Vagina (tissue), 2 donors: ENCODE measurements around the gene CACUL1. TPM values are rescaled to one million over a fixed set of nuclear protein-coding genes. Genes with fewer than 3 reads are reported as not detected.

ENCODE experiments used
- DNase-seq, 2 donors: peaks; one replicate each; pipeline ENCODE4 v3.0.0-alpha.2; 2017; ENCODE audit errors: extremely low spot score in 2 of 2
- H3K27ac ChIP-seq: fragments of 200-600 bp; sonication (generic); one replicate; pipeline ENCODE4 v1.5.1; 2019
- H3K27me3 ChIP-seq: fragments of 200-600 bp; sonication (generic); one replicate; pipeline ENCODE4 v1.5.1; 2019
- H3K36me3 ChIP-seq, 2 donors: fragments of 200-600 bp; sonication (generic); one replicate each; pipeline ENCODE4 v1.5.1; 2017 to 2019
- H3K4me1 ChIP-seq: fragments of 200-600 bp; sonication (generic); one replicate; pipeline ENCODE4 v1.5.1; 2019
- H3K4me3 ChIP-seq, 2 donors: fragments of 200-600 bp; sonication (generic); 1 replicate in 1 of 2; 2 replicates in 1 of 2; pipeline ENCODE4 v1.5.1; 2016 to 2019
- H3K9me3 ChIP-seq: fragments of 200-600 bp; sonication (generic); one replicate; pipeline ENCODE4 v1.5.1; 2019
- CTCF ChIP-seq, 3 experiments: fragments of 450-650 bp in 2 of 3; fragments of 200-600 bp in 1 of 3; sonication (generic) in 1 of 3; IDR thresholded peaks; one replicate each; pipeline ENCODE4 v1.5.1; 2017 to 2019; ENCODE audit warnings: antibody characterized with exemption in 3 of 3, mild to moderate bottlenecking in 2 of 3, moderate library complexity in 2 of 3
- POLR2A ChIP-seq, 2 donors: fragments of 450-650 bp; IDR thresholded peaks; one replicate each; pipeline ENCODE4 v1.6.1; 2017; ENCODE audit warnings: antibody characterized with exemption in 2 of 2, mild to moderate bottlenecking in 2 of 2, moderate library complexity in 2 of 2
- POLR2AphosphoS5 ChIP-seq, 2 donors: sonication (generic); formaldehyde crosslinking; IDR thresholded peaks; one replicate each; pipeline ENCODE4 v1.9.0; 2017; ENCODE audit warnings: antibody characterized with exemption in 2 of 2, mild to moderate bottlenecking in 2 of 2, low read depth in 1 of 2; ENCODE audit not compliant: insufficient read depth in 1 of 2
- intact Hi-C: fragments of 100-400 bp; cut with DNase I; formaldehyde crosslinking; loops from one replicate; pipeline ENCODE4 v1.15.1; 2023
- total RNA-seq: library from RNA; depleted of rRNA; stranded (reverse); fragments of >200 nt; gene quantifications from one replicate; pipeline ENCODE4 v1.2.3, GENCODE V29; 2016

The CACUL1 gene
- total RNA-seq, 1 donor from 2014 or later = 13.8 TPM

DNA sequence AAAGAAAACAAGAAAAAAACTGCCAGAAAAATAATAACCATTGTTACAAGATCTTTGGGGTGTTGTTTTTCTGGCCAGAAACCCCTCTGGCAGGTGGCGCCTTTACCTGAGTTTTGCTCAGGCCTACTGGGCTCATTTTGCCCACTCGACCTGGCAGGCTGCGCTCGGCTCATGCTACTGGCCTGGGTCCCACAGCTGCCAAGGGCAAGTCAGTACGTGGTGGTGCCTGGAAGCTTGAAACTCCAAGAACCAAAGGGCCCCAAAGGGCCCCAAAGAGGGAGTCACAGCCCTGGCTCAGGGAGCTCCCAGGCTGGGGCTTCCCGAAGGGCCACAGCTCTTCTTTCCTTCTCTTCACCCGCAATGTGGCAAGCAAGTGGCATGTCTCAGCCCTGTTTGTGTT, 42.7 kb downstream of the CACUL1 start:
- no peak overlapping the region for H3K4me3 ChIP-seq
- H3K27ac ChIP-seq = no peak overlapping the region
- TF ChIP-seq CTCF (IDR thresholded peaks at IDR 0.05) (no peak), POLR2A (IDR thresholded peaks at IDR 0.05) (no peak), POLR2AphosphoS5 (IDR thresholded peaks at IDR 0.05; ENCODE audit: insufficient read depth in 1 of 2, low read depth in 1 of 2) (no peak)
- H3K4me1 ChIP-seq = peaks cover 7% of the 10 kb centered on the region
- intact Hi-C loops = no loop called here
- H3K27me3 ChIP-seq = no peaks in the 10 kb centered on the region
- H3K36me3 ChIP-seq = no peaks in the 10 kb centered on the region
- H3K9me3 ChIP-seq = no peaks in the 10 kb centered on the region
- DNase-seq = no peak

GRCh38 chr10:118710487-118710886, 44.3 kb downstream of the CACUL1 start:
- DNase-seq = no peak
- Histone ChIP-seq H3K36me3 (no peaks in the 10 kb centered on the region), H3K27ac (no peak overlapping the region), H3K4me1 (peaks cover 7% of the 10 kb centered on the region), H3K9me3 (no peaks in the 10 kb centered on the region), H3K27me3 (no peaks in the 10 kb centered on the region), H3K4me3 (no peak overlapping the region)
- no peak for TF ChIP-seq CTCF (IDR thresholded peaks at IDR 0.05)
- no peak for TF ChIP-seq POLR2A (IDR thresholded peaks at IDR 0.05)
- no peak for TF ChIP-seq POLR2AphosphoS5 (IDR thresholded peaks at IDR 0.05; ENCODE audit: insufficient read depth in 1 of 2, low read depth in 1 of 2)
- intact Hi-C loops = no loop called here

DNA sequence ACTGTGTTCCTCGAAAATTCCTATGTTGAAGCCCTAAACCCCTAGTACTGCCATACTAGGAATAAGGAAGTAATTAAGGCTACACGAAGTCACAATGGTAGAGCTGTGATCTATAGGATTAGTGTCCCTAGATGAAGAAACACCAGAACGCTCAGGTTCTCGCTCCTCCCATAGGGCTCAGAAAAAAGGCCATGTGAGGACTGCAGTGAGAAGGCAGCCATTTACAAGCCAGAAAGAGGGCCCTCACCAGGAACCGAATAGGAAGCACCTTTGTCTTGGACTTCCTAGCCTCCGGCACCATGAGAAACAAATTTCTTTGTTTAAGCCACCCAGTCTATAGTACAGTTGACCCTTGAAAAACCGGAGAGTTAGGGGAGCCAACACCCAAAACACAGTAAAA, 46.2 kb downstream of the CACUL1 start:
- intact Hi-C loops = no loop called here
- Histone ChIP-seq H3K4me1 (peaks cover 7% of the 10 kb centered on the region), H3K4me3 (no peak overlapping the region), H3K27me3 (no peaks in the 10 kb centered on the region), H3K9me3 (no peaks in the 10 kb centered on the region), H3K36me3 (no peaks in the 10 kb centered on the region), H3K27ac (no peak overlapping the region)
- TF ChIP-seq CTCF (IDR thresholded peaks at IDR 0.05) (no peak), POLR2A (IDR thresholded peaks at IDR 0.05) (no peak), POLR2AphosphoS5 (IDR thresholded peaks at IDR 0.05; ENCODE audit: insufficient read depth in 1 of 2, low read depth in 1 of 2) (no peak)
- no peak for DNase-seq

DNA sequence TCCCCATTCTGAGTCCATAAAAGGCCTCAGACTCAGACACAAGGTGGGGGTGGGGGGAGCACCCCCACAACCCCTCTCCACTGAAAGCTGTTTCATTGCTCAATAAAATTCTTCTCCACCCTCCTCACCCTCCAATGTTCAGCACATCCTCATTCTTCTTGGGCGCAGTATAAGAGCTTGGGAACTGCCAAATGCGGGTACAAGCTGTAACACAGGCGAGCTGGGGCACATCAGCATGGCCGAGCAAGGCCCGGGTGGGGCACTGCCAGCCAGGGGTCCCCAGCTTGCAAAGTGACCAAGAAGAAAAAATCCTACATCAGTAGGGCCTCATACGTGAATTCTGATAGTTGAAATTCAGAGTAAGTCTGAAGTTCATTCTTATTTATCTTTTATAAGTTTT, 50.1 kb downstream of the CACUL1 start:
- TF ChIP-seq CTCF (IDR thresholded peaks at IDR 0.05) (no peak), POLR2AphosphoS5 (IDR thresholded peaks at IDR 0.05; ENCODE audit: insufficient read depth in 1 of 2, low read depth in 1 of 2) (peak in 1 of 2 donors; percentile 60)
- H3K36me3 ChIP-seq = peaks cover 0 to 5% of the 10 kb centered on the region in 2 donors
- H3K27ac ChIP-seq = peak overlapping the region; percentile 17
- H3K9me3 ChIP-seq = no peaks in the 10 kb centered on the region
- no peaks in the 10 kb centered on the region for H3K27me3 ChIP-seq
- no peak for DNase-seq
- H3K4me3 ChIP-seq = no peak overlapping the region
- intact Hi-C loops = no loop called here
- no peaks in the 10 kb centered on the region for H3K4me1 ChIP-seq

- intact Hi-C loops = no loop called here
- DNase-seq = no peak
- no peak overlapping the region for H3K27ac ChIP-seq
- no peaks in the 10 kb centered on the region for H3K9me3 ChIP-seq
- no peak for TF ChIP-seq CTCF (IDR thresholded peaks at IDR 0.05)
- TF ChIP-seq POLR2AphosphoS5 (IDR thresholded peaks at IDR 0.05; ENCODE audit: insufficient read depth in 1 of 2, low read depth in 1 of 2) = no peak
- H3K27me3 ChIP-seq = no peaks in the 10 kb centered on the region
- H3K4me3 ChIP-seq = no peak overlapping the region
- peaks cover 0 to 5% of the 10 kb centered on the region in 2 donors for H3K36me3 ChIP-seq
- no peaks in the 10 kb centered on the region for H3K4me1 ChIP-seq
Measured at GRCh38 chr10:118701529-118702323, 53.0 kb downstream of the CACUL1 start.
